ENCODE data around the gene PHF21A. TPM values are rescaled to one million over a fixed set of nuclear protein-coding genes. Genes with fewer than 3 reads are reported as not detected.
A peak's percentile ranks its signal among the peaks of the same experiment; 100 is the strongest.

Gene PHF21A
- total and polyA plus RNA-seq, 12 donors, result 9.6 to 48.0 (median 35.9) TPM

DNA sequence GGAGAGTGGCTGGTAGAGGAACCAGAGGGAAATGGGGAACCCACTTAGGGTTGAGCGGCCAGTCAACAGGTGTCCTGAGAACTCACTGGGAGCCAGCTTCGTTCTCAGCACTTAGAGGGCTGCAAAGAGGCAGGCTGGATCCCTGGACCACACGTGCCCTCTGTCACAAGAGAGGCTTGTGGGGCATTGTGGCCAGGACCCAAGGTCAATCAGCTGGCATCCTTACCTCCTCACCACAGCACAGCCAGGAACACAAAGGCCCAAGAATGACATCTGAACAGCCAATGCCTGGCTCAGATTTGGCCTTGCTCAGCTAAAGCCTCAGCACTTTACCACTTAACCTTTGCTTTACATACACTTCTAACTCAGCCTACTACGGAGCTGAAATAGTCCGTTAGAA, 228.4 kb downstream of the PHF21A start:
- H3K27me3 ChIP-seq, result peaks cover 0 to 21% (median 0%) of the 10 kb centered on the region in 7 donors
- H3K4me3 ChIP-seq, result no peak overlapping the region
- intact Hi-C loops (cut with DNase I), result loop anchor here in 1 of 10 donors (10.0 kb wide), 1 partner anchor 48 kb away; the partner anchor contains the start of gene CRY2
- TF ChIP-seq, protein P1, sequence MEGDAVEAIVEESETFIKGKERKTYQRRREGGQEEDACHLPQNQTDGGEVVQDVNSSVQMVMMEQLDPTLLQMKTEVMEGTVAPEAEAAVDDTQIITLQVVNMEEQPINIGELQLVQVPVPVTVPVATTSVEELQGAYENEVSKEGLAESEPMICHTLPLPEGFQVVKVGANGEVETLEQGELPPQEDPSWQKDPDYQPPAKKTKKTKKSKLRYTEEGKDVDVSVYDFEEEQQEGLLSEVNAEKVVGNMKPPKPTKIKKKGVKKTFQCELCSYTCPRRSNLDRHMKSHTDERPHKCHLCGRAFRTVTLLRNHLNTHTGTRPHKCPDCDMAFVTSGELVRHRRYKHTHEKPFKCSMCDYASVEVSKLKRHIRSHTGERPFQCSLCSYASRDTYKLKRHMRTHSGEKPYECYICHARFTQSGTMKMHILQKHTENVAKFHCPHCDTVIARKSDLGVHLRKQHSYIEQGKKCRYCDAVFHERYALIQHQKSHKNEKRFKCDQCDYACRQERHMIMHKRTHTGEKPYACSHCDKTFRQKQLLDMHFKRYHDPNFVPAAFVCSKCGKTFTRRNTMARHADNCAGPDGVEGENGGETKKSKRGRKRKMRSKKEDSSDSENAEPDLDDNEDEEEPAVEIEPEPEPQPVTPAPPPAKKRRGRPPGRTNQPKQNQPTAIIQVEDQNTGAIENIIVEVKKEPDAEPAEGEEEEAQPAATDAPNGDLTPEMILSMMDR (IDR thresholded peaks at IDR 0.05), result no peak
- no peak for DNase-seq
- H3K27ac ChIP-seq, result no peak overlapping the region
- 66 to 85% methylated on average over 5 of the region's 5 CpGs for WGBS, 2 donors
- no peaks in the 10 kb centered on the region for H3K4me1 ChIP-seq
- ATAC-seq, result peak in 4 of 8 donors; percentile 19 to 64 (median 40)
- H3K9me3 ChIP-seq, result no peaks in the 10 kb centered on the region
- H3K36me3 ChIP-seq, result no peaks in the 10 kb centered on the region

DNA sequence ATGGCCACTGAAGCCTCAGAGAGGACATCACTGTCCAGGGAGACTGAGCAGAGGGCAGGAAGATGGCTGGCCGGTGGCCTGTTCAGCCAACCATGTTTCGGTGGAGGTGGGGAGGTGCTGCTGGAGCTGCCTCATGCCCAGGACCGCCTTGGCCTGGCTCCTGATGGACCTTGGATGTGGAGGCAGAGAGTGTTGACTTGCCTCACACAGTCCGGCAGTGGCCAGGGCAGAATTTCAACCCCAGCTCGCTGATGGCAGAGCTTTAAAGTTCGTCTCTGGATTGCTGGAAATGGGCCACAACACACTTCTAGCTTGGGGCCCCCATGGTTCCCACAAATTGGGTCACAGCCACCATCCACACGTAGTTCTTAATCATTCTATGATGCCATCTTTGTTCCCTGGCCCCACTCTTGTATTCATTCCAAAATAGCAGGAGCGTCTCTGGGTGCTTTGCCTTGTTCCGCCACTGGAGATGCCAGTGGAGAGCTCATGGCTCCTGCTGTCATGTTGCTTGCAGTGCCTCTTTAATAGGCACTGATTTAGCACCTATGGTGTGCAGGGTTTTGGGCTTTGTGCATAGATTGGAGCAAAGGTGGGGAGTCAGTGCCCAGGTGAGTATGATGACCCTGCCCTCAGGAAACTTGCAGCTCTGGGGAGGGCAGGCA, 230.2 kb downstream of the PHF21A start:
- Histone ChIP-seq H3K27ac (no peak overlapping the region), H3K4me1 (peaks cover 0 to 2% (median 1%) of the 10 kb centered on the region in 9 donors), H3K9me3 (no peaks in the 10 kb centered on the region), H3K27me3 (peaks cover 0 to 13% (median 0%) of the 10 kb centered on the region in 7 donors), H3K36me3 (no peaks in the 10 kb centered on the region), H3K4me3 (no peak overlapping the region)
- TF ChIP-seq, protein P1 (IDR thresholded peaks at IDR 0.05), result no peak
- 79 to 81% methylated on average over 9 of the region's 9 CpGs for WGBS, 2 donors
- no peak for ATAC-seq
- intact Hi-C loops (cut with DNase I), result loop anchor here in 1 of 10 donors (10.0 kb wide), 1 partner anchor 46 kb away; the partner anchor contains the start of gene CRY2
- no peak for DNase-seq

DNA sequence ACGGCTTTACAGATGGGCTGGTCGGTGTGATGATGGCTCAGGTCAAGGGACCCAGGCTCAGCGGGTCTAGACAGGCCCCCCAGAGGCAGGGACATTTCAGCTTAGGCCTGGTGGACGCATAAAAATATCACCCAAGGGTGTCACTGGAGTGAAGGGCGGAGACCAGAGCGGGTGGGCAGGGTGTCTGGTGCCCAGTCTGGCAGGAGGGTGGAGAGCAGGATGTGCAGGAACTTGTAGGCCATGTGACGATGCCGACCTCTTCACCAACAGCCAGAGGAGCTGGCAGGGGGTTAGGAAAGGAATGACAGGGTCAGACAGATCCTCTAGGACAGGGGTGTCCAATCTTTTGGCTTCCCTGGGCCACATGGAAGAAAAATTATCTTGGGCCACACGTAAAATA, 231.3 kb downstream of the PHF21A start:
- DNase-seq (no peak), ATAC-seq (no peak)
- H3K4me3 ChIP-seq, result no peak overlapping the region
- TF ChIP-seq, protein P1 (IDR thresholded peaks at IDR 0.05), result no peak
- no peaks in the 10 kb centered on the region for H3K36me3 ChIP-seq
- 88 to 89% methylated on average over 9 of the region's 9 CpGs for whole genome bisulfite sequencing, 2 donors
- peaks cover 0 to 10% (median 6%) of the 10 kb centered on the region in 9 donors for H3K4me1 ChIP-seq
- intact Hi-C loops (cut with DNase I), result loop anchor here in 1 of 10 donors (10.0 kb wide), 1 partner anchor 45 kb away; the partner anchor contains the start of gene CRY2
- H3K27me3 ChIP-seq, result peaks cover 0 to 13% (median 0%) of the 10 kb centered on the region in 7 donors
- no peaks in the 10 kb centered on the region for H3K9me3 ChIP-seq
- H3K27ac ChIP-seq, result no peak overlapping the region

DNA sequence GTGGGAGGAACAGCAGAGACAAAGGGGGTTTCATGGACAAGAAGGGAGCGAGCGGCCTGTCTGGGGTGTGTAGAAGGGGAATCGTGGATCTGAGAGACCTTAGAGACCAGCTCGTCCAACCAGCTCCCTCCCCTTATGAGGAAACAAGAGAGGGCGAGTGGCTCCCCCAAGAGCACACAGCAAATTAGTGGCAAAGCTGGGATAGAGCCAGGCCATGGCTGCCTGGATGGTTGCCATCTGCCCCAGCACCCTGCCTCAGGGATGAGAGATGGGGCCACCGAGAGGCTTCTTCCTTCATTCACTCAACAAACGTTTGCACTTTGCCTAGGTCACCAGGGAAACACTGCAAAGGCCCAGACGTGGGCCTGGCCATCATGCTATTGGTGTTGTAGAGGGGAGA, 231.7 kb downstream of the PHF21A start:
- Histone ChIP-seq H3K4me3 (no peak overlapping the region), H3K27ac (no peak overlapping the region), H3K27me3 (peaks cover 0 to 13% (median 0%) of the 10 kb centered on the region in 7 donors), H3K36me3 (no peaks in the 10 kb centered on the region), H3K4me1 (peaks cover 0 to 13% (median 6%) of the 10 kb centered on the region in 9 donors), H3K9me3 (no peaks in the 10 kb centered on the region)
- no peak for ATAC-seq
- intact Hi-C loops (cut with DNase I), result no loop called here
- TF ChIP-seq, protein P1 (IDR thresholded peaks at IDR 0.05), result no peak
- DNase-seq, result no peak
- 84 to 85% methylated on average over 8 of the region's 8 CpGs for WGBS, 2 donors

All from heart right ventricle (tissue), 16 donors.